Left renal cortex interstitium (tissue), 4 donors: ENCODE data around the gene SLC39A6. TPM values are rescaled to one million over a fixed set of nuclear protein-coding genes. Genes with fewer than 3 reads are reported as not detected.
"Not testable (repeated sequence)": the region's sequence is repeated elsewhere in the genome, so short reads cannot be mapped to it uniquely, and the experiment has no call there.

Source experiments
- DNase-seq, 4 donors: peaks; one replicate each; pipeline ENCODE4 v3.0.0-alpha.2; 2013; ENCODE audit warnings: low read depth in 4 of 4, low spot score in 2 of 4, missing footprints in 1 of 4
- polyA plus RNA-seq, 4 donors: library from polyadenylated mRNA; unstranded; fragments of 120-200 nt; gene quantifications; one replicate each; pipeline ENCODE4 v1.2.1, GENCODE V29; 2013; ENCODE audit not compliant: insufficient read length in 4 of 4

The SLC39A6 gene
- polyA plus RNA-seq, 4 donors: 74.0 to 84.5 (median 77.3) TPM

DNA sequence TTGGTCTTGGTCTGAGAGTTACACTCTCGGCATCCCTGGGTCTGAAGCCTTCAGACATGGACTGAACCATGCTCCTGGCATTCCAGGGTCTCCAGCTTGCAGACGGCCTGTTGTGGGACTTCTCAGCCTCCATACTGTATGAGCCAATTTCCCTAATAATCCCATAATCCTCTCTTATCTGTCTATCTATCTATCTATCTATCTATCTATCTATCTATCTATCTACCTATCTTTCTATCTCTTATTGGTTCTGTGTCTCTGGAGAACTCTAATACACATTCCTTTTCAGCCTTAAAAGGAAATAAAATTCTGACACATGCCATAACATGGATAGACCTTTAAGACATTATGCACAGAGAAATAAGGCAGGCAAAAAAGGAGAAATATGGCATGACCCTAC, 24.4 kb downstream of the SLC39A6 start:
- DNase-seq: no peak

DNA sequence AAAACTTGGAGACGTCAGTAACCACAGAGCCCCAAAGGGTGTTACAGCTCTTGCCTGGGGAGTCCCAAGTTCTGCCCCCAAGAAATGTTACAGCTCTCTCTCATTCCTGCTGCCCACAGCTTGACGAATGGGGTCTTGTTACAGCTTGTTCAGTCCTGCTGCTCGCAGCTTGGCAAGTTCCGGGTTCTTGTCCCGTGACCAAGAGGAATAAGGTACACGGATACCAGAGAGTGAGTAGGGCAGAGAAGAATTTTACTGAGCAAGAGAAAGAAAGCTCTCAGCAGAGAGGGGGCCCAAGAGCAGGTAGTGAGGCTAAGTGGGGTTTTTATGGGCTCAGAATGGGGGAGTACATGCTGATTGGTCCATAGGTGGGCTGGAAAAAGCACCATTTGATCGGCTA, 27.2 kb downstream of the SLC39A6 start:
- DNase-seq: no peak

DNA sequence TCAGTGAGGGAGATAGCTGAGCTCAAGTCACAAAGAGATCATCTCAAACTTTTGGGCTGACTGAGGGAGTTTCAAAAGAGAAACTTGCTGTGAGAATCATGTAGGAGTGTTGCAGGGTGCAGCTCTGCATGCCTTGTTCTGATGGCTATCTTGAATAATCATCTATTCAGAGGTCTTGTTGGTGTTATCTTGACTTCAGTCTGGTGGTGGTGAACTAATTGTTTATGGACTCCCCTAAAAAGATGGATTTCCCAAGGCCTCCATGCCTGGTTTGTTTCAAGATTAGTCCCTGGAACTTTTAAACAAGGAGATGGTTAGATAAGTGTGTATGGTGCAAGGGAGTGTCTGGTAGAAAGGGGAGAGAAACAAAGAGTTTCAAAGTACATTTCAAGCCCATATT, 29.8 kb downstream of the SLC39A6 start:
- no peak for DNase-seq

DNA sequence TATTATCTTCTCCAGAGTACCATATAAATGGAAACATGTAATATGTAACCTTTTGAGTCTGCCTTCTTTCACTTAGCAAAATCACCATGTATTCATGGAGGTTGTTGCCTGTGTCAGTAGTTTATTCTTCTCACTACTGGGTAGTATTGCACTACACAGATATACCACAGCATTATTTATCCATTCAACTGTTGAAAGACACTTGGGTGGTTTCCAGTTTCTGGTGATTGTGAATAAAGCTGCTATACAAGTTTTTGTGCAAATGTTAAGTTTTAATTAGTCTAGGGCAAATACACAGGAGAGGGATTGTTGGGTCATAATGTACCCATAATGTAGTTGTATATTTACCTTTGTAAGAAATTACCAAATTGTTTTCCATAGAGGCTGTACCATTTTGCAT, 32.2 kb downstream of the SLC39A6 start:
- no peak for DNase-seq

DNA sequence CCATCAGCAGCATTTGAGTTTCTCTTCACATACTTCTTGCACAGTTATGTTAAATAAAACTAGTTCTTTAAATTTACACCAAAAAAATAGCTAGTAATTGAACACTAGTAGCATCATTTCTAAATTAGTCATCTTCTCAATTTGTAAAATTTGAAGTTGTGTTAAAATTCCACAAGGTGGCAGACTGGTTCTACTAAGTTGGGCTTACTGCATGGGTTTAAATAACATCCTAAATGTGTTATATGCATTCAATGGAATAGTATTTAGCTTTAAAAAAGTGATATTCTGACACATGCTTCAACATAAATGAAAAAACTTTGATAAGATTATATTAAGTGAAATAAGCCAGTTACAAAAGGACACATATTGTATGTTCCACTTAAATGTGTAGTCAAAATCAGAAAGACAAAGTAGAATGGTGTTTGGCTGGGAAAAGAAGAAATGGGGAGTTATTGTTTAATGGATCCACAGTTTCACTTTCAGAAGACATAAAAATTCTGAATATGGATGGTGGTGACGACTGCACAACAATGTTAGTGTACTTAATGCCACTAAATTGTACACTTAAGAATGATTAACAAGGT, 33.1 kb downstream of the SLC39A6 start:
- DNase-seq: peak in 2 of 4 donors; percentile 2 to 12

DNA sequence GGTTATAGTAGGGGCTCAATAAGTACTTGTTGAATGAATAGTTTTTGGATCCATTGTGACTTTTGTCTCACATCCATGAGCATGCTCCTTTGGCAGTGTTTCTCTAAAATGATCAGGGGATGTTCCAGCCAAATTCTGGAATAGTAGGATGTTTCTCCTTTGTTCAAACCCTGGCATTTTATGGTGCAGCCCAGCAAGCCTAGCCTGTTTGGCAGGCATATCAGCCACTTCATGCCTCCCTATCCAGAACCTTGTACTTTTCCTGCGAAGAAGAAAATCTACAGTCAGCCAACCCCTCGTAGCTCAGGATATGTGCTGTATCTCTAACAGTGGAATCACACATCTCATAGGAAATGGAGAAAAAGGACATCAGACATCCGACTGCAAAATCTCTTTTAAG, 34.7 kb downstream of the SLC39A6 start:
- no peak for DNase-seq

DNA sequence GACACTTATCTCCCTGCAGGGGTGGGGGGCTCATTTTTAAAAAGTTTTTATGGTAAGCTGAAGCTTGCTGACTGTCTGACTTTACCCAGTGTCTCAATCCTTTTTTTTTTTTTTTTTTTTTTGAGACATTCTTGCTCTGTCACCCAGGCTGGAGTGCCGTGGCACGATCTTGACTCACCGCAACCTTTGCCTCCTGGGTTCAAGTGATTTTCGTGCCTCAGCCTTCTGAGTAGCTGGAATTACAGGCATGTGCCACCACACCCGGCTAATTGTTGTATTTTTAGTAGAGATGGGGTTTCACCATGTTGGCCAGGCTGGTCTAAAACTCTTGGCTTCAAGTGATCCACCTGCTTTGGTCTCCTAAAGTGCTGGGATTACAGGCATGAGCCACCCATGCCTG, 37.0 kb downstream of the SLC39A6 start:
- DNase-seq: not testable (repeated sequence)

DNA sequence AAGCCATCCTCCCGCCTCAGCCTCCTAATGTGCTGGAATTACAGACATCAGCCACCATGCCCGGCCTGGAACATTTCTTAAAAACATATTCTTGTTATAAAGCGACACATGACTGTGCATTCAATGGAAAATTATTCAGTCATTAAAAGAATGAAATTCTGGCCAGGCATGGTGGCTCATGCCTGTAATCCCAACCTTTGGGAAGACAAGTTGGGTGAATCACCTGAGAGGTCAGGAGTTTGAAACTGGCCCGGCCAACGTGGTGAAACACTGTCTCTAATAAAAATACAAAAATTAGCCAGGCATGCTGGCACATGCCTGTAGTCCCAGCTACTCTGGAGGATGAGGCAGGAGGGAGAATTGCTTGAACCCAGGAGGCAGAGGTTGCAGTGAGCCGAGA, 40.1 kb downstream of the SLC39A6 start:
- DNase-seq: no peak

DNA sequence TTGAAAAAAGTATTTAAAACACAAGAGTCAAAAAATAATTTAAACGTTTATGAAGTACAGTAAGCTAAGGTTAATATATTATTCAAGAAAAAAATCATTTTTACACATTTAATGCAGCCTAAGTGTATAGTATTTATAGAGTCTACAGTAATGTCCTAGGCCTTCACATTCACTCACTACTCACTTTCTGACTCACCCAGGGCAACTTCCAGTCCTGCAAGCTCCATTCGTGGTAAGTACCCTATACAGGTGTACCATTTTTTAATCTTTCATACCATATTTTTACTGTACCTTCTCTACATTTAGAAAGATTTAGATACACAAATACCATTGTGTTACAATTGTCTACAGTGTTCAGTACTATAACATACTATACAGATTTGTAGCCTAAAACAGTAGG, 40.9 kb downstream of the SLC39A6 start:
- no peak for DNase-seq

DNA sequence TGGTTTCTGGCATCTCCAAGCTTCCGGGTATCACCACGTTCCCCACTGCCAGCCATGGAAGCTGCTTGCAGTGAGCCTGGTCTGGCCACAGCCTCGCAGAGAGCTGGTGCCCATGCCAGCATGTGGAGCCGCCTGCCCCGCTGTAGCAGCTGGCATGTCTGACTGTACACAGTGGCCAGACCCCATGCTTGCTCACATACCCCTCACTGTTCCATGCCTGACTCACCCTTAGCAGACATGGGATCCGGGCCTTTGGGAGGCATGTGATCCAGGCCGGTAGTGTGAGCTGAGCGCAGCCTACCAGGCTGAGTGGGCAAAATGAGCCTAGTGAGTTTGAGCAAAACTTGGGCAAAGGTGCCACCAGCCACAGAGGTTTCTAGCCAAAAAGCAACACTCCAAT, 43.0 kb downstream of the SLC39A6 start:
- DNase-seq: no peak

DNA sequence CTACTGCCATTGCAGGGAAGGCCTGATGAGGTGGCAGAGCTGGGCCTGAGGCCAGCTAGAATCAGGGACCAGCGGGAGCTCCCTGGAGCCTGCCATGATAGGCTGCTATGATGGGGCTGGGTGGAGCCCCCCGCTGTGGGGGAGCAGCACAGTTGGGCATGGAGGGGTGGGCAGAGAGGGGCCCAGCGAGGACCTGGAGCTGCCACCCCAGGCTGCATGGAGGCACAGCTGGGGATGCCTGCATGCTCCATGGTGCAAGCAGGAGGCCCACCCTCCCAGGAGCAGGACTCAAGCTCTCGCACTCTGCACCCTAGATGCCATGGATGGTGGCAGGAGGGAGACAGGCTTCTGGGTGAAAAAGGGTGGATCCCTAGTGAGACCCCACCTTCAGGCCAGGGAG, 43.9 kb downstream of the SLC39A6 start:
- no peak for DNase-seq

DNA sequence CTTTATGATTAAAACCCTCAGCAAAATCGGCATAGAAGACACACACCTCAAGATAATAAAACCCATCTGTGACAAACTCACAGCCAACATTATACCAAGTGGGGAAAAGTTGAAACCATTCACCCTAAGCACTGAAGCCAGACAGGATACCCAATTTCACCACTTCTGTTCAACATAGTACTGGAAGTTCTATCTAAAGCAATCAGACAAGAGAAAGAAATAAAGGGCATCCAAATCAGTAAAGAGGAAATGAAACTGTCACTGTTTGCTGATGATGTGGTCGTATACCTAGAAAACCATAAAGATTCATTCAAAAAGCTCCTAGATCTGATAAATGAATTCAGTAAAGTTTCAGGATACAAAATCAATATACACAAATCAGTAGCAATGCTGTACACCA, 45.4 kb downstream of the SLC39A6 start:
- DNase-seq: no peak

DNA sequence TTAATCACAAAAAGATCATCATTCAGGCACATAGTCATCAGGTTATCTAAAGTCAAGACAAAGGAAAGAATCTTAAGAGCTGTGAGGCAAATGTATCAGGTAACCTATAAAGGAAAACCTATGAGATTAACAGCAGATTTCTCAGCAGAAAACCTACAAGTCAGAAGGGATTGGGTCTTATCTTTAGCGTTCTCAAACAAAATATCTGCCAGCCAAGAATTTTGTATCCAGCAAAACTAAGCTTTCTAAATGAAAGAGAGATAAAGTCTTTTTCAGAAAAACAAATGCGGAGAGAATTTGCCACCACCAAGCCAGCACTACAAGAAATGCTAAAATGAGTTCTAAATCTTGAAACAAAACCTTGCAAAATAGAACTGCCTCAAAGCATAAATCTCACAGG, 48.0 kb downstream of the SLC39A6 start:
- DNase-seq: not testable (repeated sequence)

DNA sequence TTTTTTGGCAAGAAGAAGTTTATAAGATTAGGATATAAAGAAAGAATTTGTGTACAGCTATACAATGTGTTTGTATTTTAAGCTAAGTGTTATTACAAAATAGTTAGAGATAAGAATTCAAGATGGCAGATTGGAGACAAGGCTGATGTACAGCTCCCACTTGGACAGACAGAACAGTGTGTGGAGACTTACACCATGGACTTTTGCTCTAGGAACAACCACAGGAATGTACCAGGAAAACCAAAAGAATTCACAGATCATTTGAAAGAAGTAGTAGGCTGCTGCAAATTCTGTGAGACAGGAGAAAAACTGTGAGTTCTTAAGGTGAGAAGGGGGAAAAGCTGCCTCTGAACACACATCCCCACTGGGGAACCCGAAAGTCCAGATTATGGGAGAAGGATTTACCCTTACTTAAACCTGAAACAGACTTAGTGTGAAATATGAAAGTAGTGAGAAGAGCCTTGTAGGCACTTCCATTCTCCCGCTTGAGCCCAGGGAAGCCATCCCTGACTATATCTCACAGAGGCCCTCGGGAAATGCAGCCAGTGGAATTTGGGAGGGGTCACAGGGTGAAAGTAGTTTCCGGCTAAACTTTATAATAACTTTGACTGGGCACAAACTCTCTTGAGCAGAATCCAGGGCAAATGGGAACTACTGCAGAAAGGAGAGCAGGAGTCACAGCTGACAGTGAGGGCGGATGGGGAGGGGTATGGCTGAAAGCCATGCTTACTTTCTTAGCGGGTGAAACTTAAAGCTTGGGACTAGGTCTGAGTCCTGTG, 50.2 kb downstream of the SLC39A6 start:
- DNase-seq: no peak

DNA sequence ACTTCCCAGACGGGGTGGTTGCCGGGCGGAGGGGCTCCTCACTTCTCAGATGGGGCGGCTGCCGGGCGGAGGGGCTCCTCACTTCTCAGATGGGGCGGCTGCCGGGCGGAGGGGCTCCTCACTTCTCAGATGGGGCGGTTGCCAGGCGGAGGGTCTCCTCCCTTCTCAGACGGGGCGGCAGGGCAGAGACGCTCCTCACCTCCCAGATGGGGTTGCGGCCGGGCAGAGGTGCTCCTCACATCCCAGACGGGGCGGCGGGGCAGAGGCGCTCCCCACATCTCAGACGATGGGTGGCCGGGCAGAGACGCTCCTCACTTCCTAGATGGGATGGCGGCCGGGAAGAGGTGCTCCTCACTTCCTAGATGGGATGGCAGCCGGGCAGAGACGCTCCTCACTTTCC, 51.4 kb downstream of the SLC39A6 start:
- not testable (repeated sequence) for DNase-seq

DNA sequence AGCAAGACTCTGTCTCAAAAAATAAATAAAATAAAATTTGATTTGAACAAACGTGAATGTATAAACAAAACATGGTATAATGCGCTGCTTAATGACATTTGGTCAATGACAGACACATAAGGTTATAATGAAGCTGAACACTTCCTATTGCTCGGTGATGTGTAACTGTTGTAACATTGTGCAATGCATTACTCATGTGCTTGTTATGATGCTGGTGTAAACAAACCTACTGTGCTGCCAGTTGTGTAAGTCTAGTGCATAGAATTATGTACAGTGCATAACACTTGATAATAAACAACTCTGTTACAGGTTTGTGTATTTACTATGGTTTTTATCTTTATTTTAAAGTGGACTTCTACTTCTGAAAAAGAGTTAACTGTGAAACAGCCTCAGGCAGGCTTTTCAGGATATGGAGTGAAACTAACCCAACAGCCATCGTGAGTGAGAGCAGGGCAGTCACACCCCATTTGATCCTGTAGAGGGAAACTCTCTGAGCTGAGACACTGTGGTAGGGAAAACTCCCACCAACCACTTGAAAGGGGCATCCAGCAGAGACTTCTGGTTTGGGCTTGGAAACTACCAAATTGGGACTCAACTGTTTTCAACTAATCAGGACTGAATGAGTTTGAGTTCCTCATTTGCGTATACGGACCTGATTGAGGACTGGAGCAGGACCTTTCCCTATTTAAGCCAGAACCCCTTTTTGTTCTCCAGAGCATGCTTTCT, 53.1 kb downstream of the SLC39A6 start:
- peak; percentile 8 to 29 (median 10) for DNase-seq

DNA sequence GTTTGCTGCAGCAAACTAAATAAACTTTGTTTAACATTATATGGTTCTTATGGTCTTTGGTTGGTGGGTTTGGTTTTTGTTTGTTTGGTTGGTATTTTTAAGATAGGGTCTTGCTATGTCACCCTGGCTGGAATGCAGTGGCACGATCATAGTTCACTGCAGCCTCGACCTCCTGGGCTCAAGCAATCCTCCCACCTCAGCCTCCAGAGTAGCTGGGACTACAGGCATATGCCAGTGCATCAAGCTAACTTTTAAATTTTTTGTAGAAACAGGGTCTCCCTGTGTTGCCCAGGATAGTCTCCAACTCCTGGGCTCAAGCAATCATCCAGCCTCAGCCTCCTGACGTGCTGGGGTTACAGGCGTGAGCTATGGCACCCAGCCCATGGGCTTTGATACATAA, 54.7 kb downstream of the SLC39A6 start:
- DNase-seq: no peak

DNA sequence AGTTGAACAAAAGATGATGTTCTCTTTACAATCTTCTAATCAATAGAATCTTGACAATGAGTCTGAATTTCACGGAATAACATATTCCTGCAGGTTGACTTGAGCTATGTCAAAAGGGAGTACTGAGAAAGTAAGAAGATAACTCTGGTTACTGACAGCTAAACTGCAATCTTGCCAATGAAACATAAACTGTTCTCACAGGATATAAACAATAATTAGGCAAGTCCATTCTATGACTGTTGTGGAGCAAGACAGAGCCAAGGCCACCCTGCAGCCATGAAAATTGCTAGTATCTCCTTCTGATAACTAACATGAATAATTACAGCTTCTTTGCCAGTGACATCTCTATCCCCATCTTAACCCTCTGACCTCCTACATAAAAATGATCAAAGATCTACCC, 55.5 kb downstream of the SLC39A6 start:
- no peak for DNase-seq

DNA sequence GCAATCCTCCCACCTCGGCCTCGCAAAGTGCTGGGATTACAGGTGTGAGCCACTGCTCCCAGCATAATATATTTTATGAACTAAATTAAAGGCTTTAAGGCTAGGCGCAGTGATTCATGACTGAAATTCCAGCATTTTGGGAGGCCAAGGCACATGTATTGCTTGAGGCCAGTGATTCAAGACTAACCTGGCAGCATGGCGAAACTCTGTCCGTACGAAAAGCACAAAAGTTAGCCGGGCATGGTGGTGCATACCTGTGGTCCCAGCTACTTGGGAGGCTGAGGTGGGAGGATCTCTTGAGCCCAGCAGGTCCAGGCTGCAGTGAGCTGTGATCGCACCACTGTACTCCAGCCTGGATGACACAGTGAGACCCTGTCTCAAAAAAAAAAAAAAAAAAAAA, 56.7 kb downstream of the SLC39A6 start:
- DNase-seq: not testable (repeated sequence)

DNA sequence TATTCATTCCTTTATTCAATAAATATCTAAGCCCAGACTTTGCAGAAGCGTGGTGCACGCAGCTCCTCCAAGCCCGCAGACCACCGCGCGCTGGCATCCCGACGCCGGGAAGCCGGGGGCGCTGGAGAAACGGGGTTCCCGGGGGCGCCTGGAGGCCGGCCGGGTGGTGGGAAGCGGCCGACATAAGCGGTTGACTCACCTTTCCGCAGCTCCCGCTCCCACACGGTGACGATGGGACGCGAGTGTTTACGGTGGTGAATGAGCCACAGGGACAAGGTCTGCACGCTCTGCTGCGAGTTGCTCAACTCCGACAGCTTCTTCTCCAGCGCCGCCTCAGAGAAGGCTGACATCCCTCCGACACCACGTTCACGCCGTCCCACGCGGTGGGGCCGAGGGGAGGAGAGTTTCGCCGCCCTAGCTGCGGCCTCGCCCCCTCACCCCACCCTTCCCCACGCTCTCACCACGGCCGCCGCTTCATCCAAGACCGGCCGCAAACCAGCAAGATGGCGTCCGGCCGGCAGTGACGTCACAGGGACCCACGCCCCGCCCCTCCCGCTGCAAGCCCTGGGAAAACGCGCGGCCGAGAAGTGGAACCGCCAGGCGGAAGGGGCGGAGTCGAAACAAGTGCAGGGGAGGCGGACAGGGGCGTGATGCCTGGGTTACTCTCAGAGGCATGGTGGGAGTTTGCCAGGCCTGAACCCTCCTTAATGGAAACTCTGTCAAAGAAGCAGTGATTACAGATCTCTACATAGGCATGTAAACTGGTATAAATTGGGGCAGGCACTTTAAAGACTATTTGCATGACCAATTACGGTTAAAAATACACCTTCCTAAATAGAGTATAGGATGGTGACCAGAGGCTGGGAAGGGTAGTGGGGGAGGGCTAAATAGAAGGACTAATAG, 61.8 kb downstream of the SLC39A6 start, which contains the start of gene RPRD1A:
Gene RPRD1A (minus strand): TSS at position 505 of the 903 bp plus-strand sequence. CDS start 155 bp downstream, at position 350.
- DNase-seq: peak; percentile 69 to 89 (median 84)

DNA sequence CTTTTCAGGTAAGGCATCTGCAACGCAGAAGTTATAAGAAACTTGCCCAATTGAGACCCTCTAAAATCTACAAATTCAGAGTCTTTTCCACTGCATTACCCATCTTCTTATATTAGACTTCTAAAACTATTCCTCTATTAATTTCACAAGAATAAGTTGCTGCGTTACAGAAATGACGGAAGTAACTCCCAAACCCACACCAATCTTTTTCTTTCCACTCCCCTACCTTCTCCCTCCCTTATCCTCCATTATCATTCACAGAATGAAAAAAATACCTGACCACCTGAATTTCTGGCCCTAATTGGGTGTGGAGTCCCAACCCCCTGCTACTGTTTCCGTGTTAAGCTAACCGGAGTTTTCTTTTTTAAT, 62.5 kb downstream of the SLC39A6 start:
- peak in 3 of 4 donors; percentile 5 to 29 (median 16) for DNase-seq
